IPS DF 4.7 (cell line): ENCODE data around the gene ADH7.
"Not testable (repeated sequence)": the region's sequence is repeated elsewhere in the genome, so short reads cannot be mapped to it uniquely, and the experiment has no call there.

Experiments
- DNase-seq: peaks from one replicate; pipeline ENCODE4 v3.0.0-alpha.2; 2013; ENCODE audit warnings: low spot score; ENCODE audit errors: extremely low read depth

The ADH7 gene

GRCh38 chr4:99381588-99382175 lies 53.5 kb downstream of the ADH7 start:
- no peak for DNase-seq

GRCh38 chr4:99379571-99379970 lies 55.6 kb downstream of the ADH7 start:
- no peak for DNase-seq

- no peak for DNase-seq
Observed at GRCh38 chr4:99378876-99379275, 56.3 kb downstream of the ADH7 start.

- DNase-seq: not testable (repeated sequence)
Observed at GRCh38 chr4:99377341-99377740, 57.8 kb downstream of the ADH7 start.

GRCh38 chr4:99372464-99372863 lies 62.7 kb downstream of the ADH7 start:
- DNase-seq: not testable (repeated sequence)

GRCh38 chr4:99367817-99368216 lies 67.3 kb downstream of the ADH7 start:
- not testable (repeated sequence) for DNase-seq

GRCh38 chr4:99366491-99366890 lies 68.7 kb downstream of the ADH7 start:
- DNase-seq: no peak

- DNase-seq: no peak
Observed at GRCh38 chr4:99362768-99363167, 72.4 kb downstream of the ADH7 start.
